Activated CD4-positive, alpha-beta T cell treated with anti-CD3 and anti-CD28 coated beads for 36 hours (primary cell): ENCODE measurements around the gene LINGO4. TPM values are rescaled to one million over a fixed set of nuclear protein-coding genes. Genes with fewer than 3 reads are reported as not detected.

ENCODE experiments used
- ATAC-seq: fragments of 200-7000 bp; cut with Tn5 transposase; one replicate; pipeline ENCODE4 v1.10.0; 2021; ENCODE audit warnings: mild to moderate bottlenecking, moderate library complexity
- CTCF ChIA-PET: fragments of 350-600 bp; sonication (Branson Sonifier 250); formaldehyde crosslinking; loops from one replicate; lab custom pipeline; 2021; ENCODE audit warnings: antibody characterized with exemption; lab: Charles Lee
- POLR2A ChIA-PET: fragments of 350-600 bp; sonication (Branson Sonifier 250); formaldehyde crosslinking; loops from one replicate; lab custom pipeline; 2021; ENCODE audit warnings: antibody characterized with exemption, inconsistent platforms; lab: Charles Lee
- DNase-seq: peaks from one replicate; pipeline ENCODE4 v3.0.0-alpha.2; 2020
- H3K27ac Mint-ChIP-seq: one replicate; pipeline ENCODE4 v1.8.0; 2021; ENCODE audit warnings: mixed read lengths
- H3K27me3 Mint-ChIP-seq: one replicate; pipeline ENCODE4 v1.8.0; 2021; ENCODE audit warnings: mixed read lengths
- H3K36me3 Mint-ChIP-seq: one replicate; pipeline ENCODE4 v1.8.0; 2021; ENCODE audit warnings: low read depth, mixed read lengths
- H3K4me1 Mint-ChIP-seq: one replicate; pipeline ENCODE4 v1.8.0; 2021; ENCODE audit warnings: mixed read lengths
- H3K4me3 Mint-ChIP-seq: one replicate; pipeline ENCODE4 v1.8.0; 2021; ENCODE audit warnings: mild to moderate bottlenecking, moderate library complexity, mixed read lengths
- H3K9me3 Mint-ChIP-seq: one replicate; pipeline ENCODE4 v1.8.0; 2021; ENCODE audit warnings: low read depth, mixed read lengths
- intact Hi-C, 2 experiments: fragments of 100-400 bp; cut with DNase I in 1 of 2; cut with micrococcal nuclease in 1 of 2; formaldehyde crosslinking; loops; one replicate each; pipeline versions ENCODE4 v1.14.2 to v1.15.1; 2022 to 2024; cut with DNase I, micrococcal nuclease
- total RNA-seq, 2 experiments: library from RNA; stranded (reverse); gene quantifications; one replicate each; pipeline ENCODE4 v1.2.3, GENCODE V29; 2021

The LINGO4 gene
- total RNA-seq, 2 experiments from 2014 or later = 0.09 to 0.18 TPM

GRCh38 chr1:151815716-151816327 lies 10.6 kb upstream of the LINGO4 start:
- Mint-ChIP-seq H3K4me3 (no peak overlapping the region), H3K36me3 (no peaks in the 10 kb centered on the region), H3K4me1 (peaks cover 54% of the 10 kb centered on the region), H3K27me3 (no peaks in the 10 kb centered on the region), H3K27ac (peak overlapping the region; percentile 45), H3K9me3 (no peaks in the 10 kb centered on the region)
- no peak for DNase-seq
- intact Hi-C loops = no loop called here
- CTCF ChIA-PET = interaction anchor here (1.3 kb wide), 1 partner anchor 25 kb away, joined by 3 read pairs; the partner anchor contains the start of gene TDRKH
- POLR2A ChIA-PET = interaction anchor here (1.1 kb wide), 1 partner anchor 13 kb away, joined by 5 read pairs; no protein-coding TSS in a partner anchor
- ATAC-seq = no peak

GRCh38 chr1:151814971-151815545 lies 9.8 kb upstream of the LINGO4 start:
- Mint-ChIP-seq H3K9me3 (no peaks in the 10 kb centered on the region), H3K4me3 (no peak overlapping the region), H3K27me3 (no peaks in the 10 kb centered on the region), H3K36me3 (no peaks in the 10 kb centered on the region), H3K4me1 (peaks cover 46% of the 10 kb centered on the region), H3K27ac (no peak overlapping the region)
- ChIA-PET POLR2A (no interaction called here), CTCF (no interaction called here)
- intact Hi-C loops = no loop called here
- DNase-seq = no peak
- ATAC-seq = no peak

GRCh38 chr1:151814426-151814825 lies 9.2 kb upstream of the LINGO4 start:
- Mint-ChIP-seq H3K9me3 (no peaks in the 10 kb centered on the region), H3K36me3 (no peaks in the 10 kb centered on the region), H3K4me1 (peaks cover 40% of the 10 kb centered on the region), H3K27ac (no peak overlapping the region), H3K27me3 (no peaks in the 10 kb centered on the region), H3K4me3 (no peak overlapping the region)
- ATAC-seq (no peak), DNase-seq (no peak)
- ChIA-PET POLR2A (no interaction called here), CTCF (no interaction called here)
- intact Hi-C loops = no loop called here

- Mint-ChIP-seq H3K9me3 (no peaks in the 10 kb centered on the region), H3K4me3 (no peak overlapping the region), H3K27me3 (no peaks in the 10 kb centered on the region), H3K4me1 (peaks cover 35% of the 10 kb centered on the region), H3K27ac (no peak overlapping the region), H3K36me3 (no peaks in the 10 kb centered on the region)
- ATAC-seq = no peak
- no peak for DNase-seq
- POLR2A ChIA-PET = no interaction called here
- CTCF ChIA-PET = no interaction called here
- intact Hi-C loops = no loop called here
Observed at GRCh38 chr1:151813271-151813977, 8.2 kb upstream of the LINGO4 start.

GRCh38 chr1:151811181-151811580 lies 6.0 kb upstream of the LINGO4 start:
- POLR2A ChIA-PET = no interaction called here
- ATAC-seq (no peak), DNase-seq (no peak)
- no peak overlapping the region for H3K4me3 Mint-ChIP-seq
- no peaks in the 10 kb centered on the region for H3K27me3 Mint-ChIP-seq
- no peaks in the 10 kb centered on the region for H3K36me3 Mint-ChIP-seq
- peaks cover 16% of the 10 kb centered on the region for H3K4me1 Mint-ChIP-seq
- intact Hi-C loops = no loop called here
- no peaks in the 10 kb centered on the region for H3K9me3 Mint-ChIP-seq
- no peak overlapping the region for H3K27ac Mint-ChIP-seq
- CTCF ChIA-PET = interaction anchor here (2.7 kb wide), 1 partner anchor 9 kb away, joined by 8 read pairs; no protein-coding TSS in a partner anchor

GRCh38 chr1:151809985-151810556 lies 4.9 kb upstream of the LINGO4 start:
- H3K4me1 Mint-ChIP-seq = peaks cover 8% of the 10 kb centered on the region
- no peaks in the 10 kb centered on the region for H3K9me3 Mint-ChIP-seq
- no peaks in the 10 kb centered on the region for H3K36me3 Mint-ChIP-seq
- POLR2A ChIA-PET = no interaction called here
- intact Hi-C loops = no loop called here
- no peak overlapping the region for H3K27ac Mint-ChIP-seq
- ATAC-seq (no peak), DNase-seq (no peak)
- CTCF ChIA-PET = interaction anchor here (0.7 to 2.7 kb wide), 3 partner anchors 10 to 21 kb away, joined by 3 to 8 read pairs (median 3); no protein-coding TSS in a partner anchor
- H3K27me3 Mint-ChIP-seq = no peaks in the 10 kb centered on the region
- H3K4me3 Mint-ChIP-seq = no peak overlapping the region

DNA sequence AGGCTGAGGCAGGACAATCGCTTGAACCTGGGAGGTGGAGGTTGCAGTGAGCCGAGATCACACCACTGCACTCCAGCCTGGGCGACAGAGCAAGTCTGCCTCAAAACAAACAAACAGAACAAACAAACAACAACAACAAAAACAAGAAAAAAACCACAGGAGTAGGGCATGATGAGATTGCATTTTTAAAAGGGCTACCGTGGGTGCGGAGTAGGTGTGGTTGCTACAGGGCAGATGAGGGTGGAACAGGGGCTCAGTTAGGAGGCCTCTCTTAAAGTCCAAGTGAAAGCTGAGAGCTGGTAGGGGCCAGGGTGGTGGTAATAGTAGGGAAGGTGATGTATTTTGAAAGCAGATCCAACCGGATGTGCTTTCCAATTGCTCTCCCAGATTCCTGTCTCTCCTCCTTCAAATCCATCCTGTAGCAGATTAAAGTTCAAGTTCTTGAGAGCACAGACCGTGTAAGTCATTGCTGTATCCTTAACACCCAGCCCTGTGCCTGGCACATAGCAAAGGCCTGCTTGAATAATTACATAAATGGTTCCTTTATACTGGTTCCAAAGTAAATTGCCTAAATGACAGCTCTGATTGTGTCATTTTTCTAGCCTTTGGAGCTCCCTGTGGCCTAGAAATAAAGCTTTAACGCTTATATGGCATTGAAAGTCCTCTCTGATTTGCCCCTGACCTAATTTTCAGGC lies 4.2 kb upstream of the LINGO4 start:
- ChIA-PET CTCF (interaction anchor here (0.7 to 2.7 kb wide), 5 partner anchors 8 to 632 kb away, joined by 3 to 8 read pairs (median 3); no protein-coding TSS in a partner anchor), POLR2A (no interaction called here)
- DNase-seq (no peak), ATAC-seq (no peak)
- intact Hi-C loops = no loop called here
- Mint-ChIP-seq H3K27ac (no peak overlapping the region), H3K27me3 (no peaks in the 10 kb centered on the region), H3K4me3 (no peak overlapping the region), H3K4me1 (peaks cover 2% of the 10 kb centered on the region), H3K9me3 (no peaks in the 10 kb centered on the region), H3K36me3 (no peaks in the 10 kb centered on the region)

DNA sequence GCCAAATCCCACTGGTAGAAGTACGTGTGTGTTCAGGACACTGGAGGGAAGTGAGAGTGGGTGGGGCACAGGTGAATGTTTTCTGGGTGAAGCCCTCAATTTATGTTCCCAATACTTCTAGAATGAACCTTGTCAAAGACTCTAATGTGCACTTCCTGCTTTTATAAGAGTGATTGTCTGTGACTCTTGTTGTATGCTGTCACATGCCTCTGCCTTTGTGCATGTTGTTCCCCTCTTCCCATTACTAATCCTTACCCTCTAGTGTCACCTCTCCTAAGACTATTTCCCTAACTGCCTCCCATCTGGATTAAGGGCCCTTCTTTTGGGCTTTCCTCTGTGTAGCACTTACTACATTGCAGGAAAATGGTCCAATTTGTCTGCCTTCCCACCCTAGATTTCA lies 2.5 kb upstream of the LINGO4 start:
- ATAC-seq (no peak), DNase-seq (no peak)
- ChIA-PET POLR2A (interaction anchor here (0.7 kb wide), 1 partner anchor 34 kb away, joined by 3 read pairs; no protein-coding TSS in a partner anchor), CTCF (interaction anchor here (1.0 to 2.0 kb wide), 3 partner anchors 9 to 29 kb away, joined by 4 to 8 read pairs (median 5); no protein-coding TSS in a partner anchor)
- Mint-ChIP-seq H3K9me3 (no peaks in the 10 kb centered on the region), H3K4me1 (no peaks in the 10 kb centered on the region), H3K36me3 (no peaks in the 10 kb centered on the region), H3K27ac (no peak overlapping the region), H3K4me3 (no peak overlapping the region), H3K27me3 (no peaks in the 10 kb centered on the region)
- intact Hi-C loops = no loop called here

- H3K4me3 Mint-ChIP-seq = no peak overlapping the region
- H3K36me3 Mint-ChIP-seq = no peaks in the 10 kb centered on the region
- no peak for ATAC-seq
- no peak overlapping the region for H3K27ac Mint-ChIP-seq
- ChIA-PET CTCF (interaction anchor here (1.0 to 2.0 kb wide), 4 partner anchors 8 to 30 kb away, joined by 3 to 8 read pairs (median 4); no protein-coding TSS in a partner anchor), POLR2A (no interaction called here)
- H3K9me3 Mint-ChIP-seq = no peaks in the 10 kb centered on the region
- intact Hi-C loops = no loop called here
- H3K4me1 Mint-ChIP-seq = no peaks in the 10 kb centered on the region
- no peaks in the 10 kb centered on the region for H3K27me3 Mint-ChIP-seq
- no peak for DNase-seq
Observed at GRCh38 chr1:151807131-151807530, 1.9 kb upstream of the LINGO4 start.

- H3K27ac Mint-ChIP-seq = no peak overlapping the region
- ChIA-PET POLR2A (no interaction called here), CTCF (interaction anchor here (0.5 kb wide), 1 partner anchor 494 kb away, joined by 3 read pairs; no protein-coding TSS in a partner anchor)
- H3K36me3 Mint-ChIP-seq = no peaks in the 10 kb centered on the region
- no peaks in the 10 kb centered on the region for H3K9me3 Mint-ChIP-seq
- ATAC-seq (no peak), DNase-seq (no peak)
- H3K4me3 Mint-ChIP-seq = no peak overlapping the region
- no peaks in the 10 kb centered on the region for H3K4me1 Mint-ChIP-seq
- intact Hi-C loops = no loop called here
- H3K27me3 Mint-ChIP-seq = no peaks in the 10 kb centered on the region
Observed at GRCh38 chr1:151806170-151806569, 951 bp upstream of the LINGO4 start.

DNA sequence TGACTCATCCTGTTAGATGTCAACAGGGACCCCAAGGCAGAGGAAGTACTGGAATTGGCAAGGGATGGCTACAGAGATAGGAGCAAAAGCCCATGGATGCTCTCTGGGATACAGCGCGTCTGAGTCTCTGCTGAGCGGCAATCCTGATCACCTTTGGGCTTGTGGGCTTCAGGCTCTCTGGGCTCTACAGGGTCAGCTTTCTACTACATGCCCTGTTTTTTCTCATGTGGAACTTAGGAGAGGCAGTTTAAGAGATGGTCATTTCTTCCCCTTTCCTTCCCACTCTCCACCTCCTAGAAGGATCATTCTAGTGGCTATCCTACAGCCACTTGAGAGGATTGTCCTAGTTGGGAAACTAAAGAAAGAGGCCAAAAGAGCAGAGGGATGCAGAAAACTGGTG lies 1.3 kb downstream of the LINGO4 start:
- Mint-ChIP-seq H3K4me1 (peaks cover 3% of the 10 kb centered on the region), H3K27ac (no peak overlapping the region), H3K4me3 (no peak overlapping the region), H3K27me3 (no peaks in the 10 kb centered on the region), H3K36me3 (no peaks in the 10 kb centered on the region), H3K9me3 (no peaks in the 10 kb centered on the region)
- intact Hi-C loops = no loop called here
- ChIA-PET POLR2A (no interaction called here), CTCF (interaction anchor here (0.7 to 1.1 kb wide), 3 partner anchors 14 to 98 kb away, joined by 3 to 4 read pairs (median 3); no protein-coding TSS in a partner anchor)
- ATAC-seq (no peak), DNase-seq (no peak)
